Upper lobe of right lung (tissue), 1 donor: ENCODE results near the gene TRAF1. TPM values are rescaled to one million over a fixed set of nuclear protein-coding genes. Genes with fewer than 3 reads are reported as not detected.

Source experiments
- ATAC-seq: fragments of 200-7000 bp; cut with Tn5 transposase; one replicate; pipeline ENCODE4 v1.9.1; 2020; ENCODE audit warnings: mild to moderate bottlenecking, moderate library complexity
- DNase-seq: peaks from one replicate; pipeline ENCODE4 v3.0.0-alpha.2; 2020
- H3K27ac ChIP-seq: fragments of 200-600 bp; one replicate; pipeline ENCODE4 v1.8.0; 2022
- H3K27me3 ChIP-seq: fragments of 200-600 bp; one replicate; pipeline ENCODE4 v1.8.0; 2022; ENCODE audit warnings: mild to moderate bottlenecking
- H3K36me3 ChIP-seq: fragments of 200-600 bp; one replicate; pipeline ENCODE4 v1.8.0; 2022
- H3K4me1 ChIP-seq: fragments of 200-600 bp; one replicate; pipeline ENCODE4 v1.8.0; 2022
- H3K4me3 ChIP-seq: fragments of 200-600 bp; one replicate; pipeline ENCODE4 v1.8.0; 2022; ENCODE audit warnings: mild to moderate bottlenecking
- H3K9me3 ChIP-seq: fragments of 200-600 bp; one replicate; pipeline ENCODE4 v1.8.0; 2022
- CTCF ChIP-seq: fragments of 200-600 bp; IDR thresholded peaks from one replicate; pipeline ENCODE4 v1.8.0; 2022; ENCODE audit warnings: antibody characterized with exemption
- intact Hi-C: fragments of 100-400 bp; cut with DNase I; formaldehyde crosslinking; loops from one replicate; pipeline ENCODE4 v1.11.0; 2022
- total RNA-seq: library from RNA; stranded (reverse); fragmentation: NEBNext Ultra II Directional; extraction: Animal tissue kit (Norgen Biotek cat#: 25700); gene quantifications from one replicate; pipeline ENCODE4 v1.2.1, GENCODE V29; 2021
- donor health status: DM: no; HTN: yes; CAD: no; lungs with severe emphysema.

TRAF1 gene
- total RNA-seq, 1 donor from 2014 or later: 6.0 TPM

DNA sequence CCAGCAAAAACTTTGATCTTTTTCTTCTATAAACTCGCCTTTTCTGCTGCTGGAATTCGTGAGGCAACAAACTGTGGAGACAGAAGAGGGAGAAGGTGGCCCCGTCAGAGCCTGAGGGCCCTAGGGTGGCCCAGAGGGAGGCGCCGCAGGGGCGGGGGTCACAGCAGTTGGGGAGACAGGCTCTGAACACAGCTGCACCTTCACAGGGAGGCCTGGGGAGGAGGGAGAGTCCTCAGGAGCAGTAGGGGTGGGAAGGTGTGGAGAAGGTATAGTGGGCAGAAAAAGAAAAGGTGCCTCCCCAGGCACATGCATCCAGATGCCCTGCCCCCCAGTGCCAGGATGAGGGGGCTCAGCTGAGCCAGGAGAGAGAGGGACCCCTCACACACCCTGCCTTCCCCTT lies 64.7 kb downstream of the TRAF1 start:
- H3K36me3 ChIP-seq: peaks cover 41% of the 10 kb centered on the region
- ATAC-seq: no peak
- no peaks in the 10 kb centered on the region for H3K9me3 ChIP-seq
- no peaks in the 10 kb centered on the region for H3K27me3 ChIP-seq
- peak; percentile 22 for DNase-seq
- H3K4me3 ChIP-seq: no peak overlapping the region
- intact Hi-C loops: no loop called here
- TF ChIP-seq CTCF: no peak
- H3K27ac ChIP-seq: no peak overlapping the region
- no peaks in the 10 kb centered on the region for H3K4me1 ChIP-seq

DNA sequence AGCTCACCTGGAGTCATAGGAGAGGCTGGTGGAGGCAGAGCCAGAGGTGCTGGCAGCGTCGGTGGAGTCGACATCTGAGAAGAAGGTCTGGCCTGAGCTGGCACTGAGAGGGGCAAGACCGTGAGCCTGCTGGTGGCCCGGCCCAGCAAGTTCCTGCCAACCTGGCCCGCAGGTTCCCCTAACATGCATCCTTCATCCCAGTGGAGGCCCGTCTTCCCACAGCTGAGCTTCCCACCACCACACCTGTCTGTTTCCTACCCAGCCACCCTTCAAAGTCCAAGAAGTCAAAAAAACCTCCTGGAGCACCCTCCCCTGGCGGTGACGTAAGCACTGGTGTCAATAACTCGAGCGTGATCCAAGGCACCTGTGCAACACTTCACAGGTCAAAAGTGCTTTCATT lies 66.5 kb downstream of the TRAF1 start:
- Histone ChIP-seq H3K27ac (no peak overlapping the region), H3K9me3 (no peaks in the 10 kb centered on the region), H3K4me1 (no peaks in the 10 kb centered on the region), H3K36me3 (peaks cover 41% of the 10 kb centered on the region), H3K27me3 (no peaks in the 10 kb centered on the region), H3K4me3 (no peak overlapping the region)
- DNase-seq (no peak), ATAC-seq (no peak)
- intact Hi-C loops: no loop called here
- no peak for TF ChIP-seq CTCF

- Histone ChIP-seq H3K27me3 (no peaks in the 10 kb centered on the region), H3K9me3 (no peaks in the 10 kb centered on the region), H3K36me3 (peaks cover 41% of the 10 kb centered on the region), H3K4me3 (no peak overlapping the region), H3K27ac (no peak overlapping the region), H3K4me1 (no peaks in the 10 kb centered on the region)
- no peak for TF ChIP-seq CTCF
- no peak for DNase-seq
- intact Hi-C loops: no loop called here
- no peak for ATAC-seq
Observed at GRCh38 chr9:120859361-120859760, 67.2 kb downstream of the TRAF1 start.

GRCh38 chr9:120857902-120858301 lies 68.7 kb downstream of the TRAF1 start:
- intact Hi-C loops: no loop called here
- DNase-seq: no peak
- ATAC-seq: no peak
- no peaks in the 10 kb centered on the region for H3K4me1 ChIP-seq
- H3K27ac ChIP-seq: no peak overlapping the region
- peaks cover 41% of the 10 kb centered on the region for H3K36me3 ChIP-seq
- no peaks in the 10 kb centered on the region for H3K27me3 ChIP-seq
- no peak for TF ChIP-seq CTCF
- no peaks in the 10 kb centered on the region for H3K9me3 ChIP-seq
- H3K4me3 ChIP-seq: no peak overlapping the region

GRCh38 chr9:120857481-120857880 lies 69.1 kb downstream of the TRAF1 start:
- ATAC-seq: no peak
- DNase-seq: no peak

More at GRCh38 chr9:120857481-120857880, 69.1 kb downstream of the TRAF1 start:
- H3K9me3 ChIP-seq: no peaks in the 10 kb centered on the region
- intact Hi-C loops: no loop called here
- H3K27me3 ChIP-seq: no peaks in the 10 kb centered on the region
- TF ChIP-seq CTCF: no peak
- H3K27ac ChIP-seq: no peak overlapping the region
- H3K36me3 ChIP-seq: peaks cover 38% of the 10 kb centered on the region
- H3K4me3 ChIP-seq: no peak overlapping the region
- H3K4me1 ChIP-seq: no peaks in the 10 kb centered on the region
